HT-29 (cell line): ENCODE results near the gene PIGU. TPM values are rescaled to one million over a fixed set of nuclear protein-coding genes. Genes with fewer than 3 reads are reported as not detected.
A peak's percentile ranks its signal among the peaks of the same experiment; 100 is the strongest.
"Not testable (repeated sequence)": the region's sequence is repeated elsewhere in the genome, so short reads cannot be mapped to it uniquely, and the experiment has no call there.

Experiments used
- DNase-seq: peaks from one replicate; pipeline ENCODE4 v3.0.0-alpha.2; 2015; ENCODE audit warnings: low spot score
- total RNA-seq: library from RNA; depleted of rRNA; stranded (reverse); fragments of >200 nt; shearing (Covaris generic); gene quantifications from 2 replicates; pipeline ENCODE4 v1.2.3, GENCODE V29; 2014

Gene PIGU
- total RNA-seq, 1 experiment from 2014 or later = 36.2 TPM

DNA sequence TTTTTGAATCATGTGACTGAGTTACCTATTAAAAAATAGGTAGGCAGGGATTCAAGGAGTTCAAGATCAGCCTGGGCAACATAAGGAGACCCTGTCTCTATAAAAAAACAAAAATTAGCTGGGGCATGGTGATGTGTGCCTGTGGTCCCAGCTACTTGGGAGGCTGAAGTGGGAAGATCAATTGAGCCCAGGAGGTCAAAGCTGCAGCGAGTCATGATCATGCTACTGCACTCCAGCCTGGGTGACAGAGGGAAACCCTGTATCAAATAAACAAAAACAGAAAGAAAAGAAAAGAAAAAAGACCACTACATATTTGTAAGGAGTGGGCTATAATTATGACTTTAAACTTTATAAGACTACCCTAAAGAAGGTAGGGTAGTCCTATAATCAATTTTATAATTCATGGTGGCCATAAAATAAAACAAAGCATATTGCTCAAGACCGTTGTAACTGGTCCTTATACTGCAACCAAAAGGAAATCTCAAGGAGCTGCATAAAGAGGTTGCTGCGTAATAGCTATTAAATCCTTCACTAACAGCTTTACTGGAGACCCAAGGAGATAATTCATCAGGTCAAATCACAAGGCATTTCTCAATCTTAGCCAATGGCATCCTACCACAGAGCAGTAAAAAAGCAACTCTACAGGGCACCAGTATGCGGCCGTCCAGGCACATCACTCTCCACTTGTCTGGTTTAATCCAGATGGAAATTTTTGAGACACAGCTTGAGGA is 13.5 kb downstream of the PIGU start:
- no peak for DNase-seq

GRCh38 chr20:34661811-34662210 is 15.1 kb downstream of the PIGU start:
- not testable (repeated sequence) for DNase-seq

- DNase-seq = not testable (repeated sequence)
Observed at GRCh38 chr20:34658654-34659053, 18.2 kb downstream of the PIGU start.

GRCh38 chr20:34654207-34654744 is 22.6 kb downstream of the PIGU start:
- peak; percentile 59 for DNase-seq

DNA sequence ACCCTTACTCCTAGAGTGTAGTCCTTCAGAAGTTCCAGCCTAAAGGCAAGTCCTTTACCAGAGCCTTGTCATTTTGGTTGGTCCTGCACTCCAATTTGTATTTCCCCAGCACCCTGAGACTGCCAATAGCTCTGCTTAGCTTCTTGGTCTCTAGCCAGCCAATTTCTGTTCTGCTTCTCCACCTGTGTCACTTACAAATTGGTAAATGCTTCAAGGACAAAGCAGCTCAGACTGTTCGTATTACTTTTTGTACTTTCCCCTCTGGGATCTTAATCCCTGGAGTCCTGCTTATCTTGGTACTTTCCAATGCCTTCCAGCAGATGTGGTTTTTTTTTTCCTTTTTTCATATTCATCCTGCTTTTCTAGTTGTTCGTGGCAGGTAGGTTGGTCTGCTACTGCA is 25.7 kb downstream of the PIGU start:
- no peak for DNase-seq

- no peak for DNase-seq
Observed at GRCh38 chr20:34647737-34648136, 29.2 kb downstream of the PIGU start.

GRCh38 chr20:34644951-34645350 is 31.9 kb downstream of the PIGU start:
- no peak for DNase-seq

GRCh38 chr20:34644345-34644744 is 32.5 kb downstream of the PIGU start:
- DNase-seq = no peak

GRCh38 chr20:34643928-34644327 is 33.0 kb downstream of the PIGU start:
- DNase-seq = no peak

GRCh38 chr20:34642009-34642408 is 34.9 kb downstream of the PIGU start:
- no peak for DNase-seq

DNA sequence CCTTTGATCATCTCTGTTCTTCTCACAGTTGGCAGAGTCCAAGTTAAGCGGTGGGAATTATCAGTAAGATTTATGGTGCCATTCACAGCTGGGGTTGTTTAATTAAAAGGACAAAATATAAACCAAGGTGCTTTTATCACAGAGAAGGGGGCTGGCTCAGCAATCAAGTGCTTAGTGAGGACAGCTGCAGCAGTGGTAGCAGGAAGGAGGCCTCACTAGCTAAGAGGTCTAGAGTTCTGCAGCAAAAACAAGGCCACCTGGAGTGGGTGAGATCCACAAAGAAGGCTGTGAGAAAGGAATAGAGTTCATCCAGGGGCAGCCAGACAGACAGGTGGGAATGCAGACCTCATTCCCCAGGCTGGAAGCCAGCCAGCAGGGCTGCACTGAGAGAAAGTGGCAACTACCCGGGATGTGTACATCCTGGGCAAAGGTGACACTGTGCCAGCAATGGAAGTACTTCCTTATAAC is 37.1 kb downstream of the PIGU start:
- DNase-seq = peak; percentile 92

DNA sequence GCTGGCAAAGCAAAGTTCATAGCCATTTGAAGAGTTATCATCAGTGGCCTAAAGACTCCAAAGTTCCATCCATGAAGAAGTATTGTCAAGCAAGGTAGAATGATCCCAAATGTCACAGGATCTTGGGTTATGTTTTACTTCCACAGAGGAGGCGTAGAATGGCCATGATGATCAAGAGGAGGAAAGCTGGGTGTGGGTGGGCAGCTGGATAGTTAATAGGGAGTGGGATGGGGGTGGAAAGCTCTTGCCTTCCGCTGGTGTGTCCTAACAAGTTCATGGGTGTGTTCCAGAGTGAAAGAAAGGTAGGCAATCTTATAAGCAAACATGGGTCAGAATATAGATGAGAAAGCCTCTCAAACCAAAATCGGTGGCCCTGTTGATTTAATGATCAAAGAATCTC is 38.4 kb downstream of the PIGU start:
- no peak for DNase-seq

GRCh38 chr20:34638039-34638292 is 38.9 kb downstream of the PIGU start:
- no peak for DNase-seq

- no peak for DNase-seq
Observed at GRCh38 chr20:34637245-34638038, 39.5 kb downstream of the PIGU start.

- DNase-seq = no peak
Observed at GRCh38 chr20:34636648-34637047, 40.2 kb downstream of the PIGU start.

GRCh38 chr20:34634392-34634791 is 42.5 kb downstream of the PIGU start:
- peak; percentile 64 for DNase-seq

- DNase-seq = peak; percentile 43
Observed at GRCh38 chr20:34632870-34633452, 43.9 kb downstream of the PIGU start.

- no peak for DNase-seq
Observed at GRCh38 chr20:34629904-34630303, 47.0 kb downstream of the PIGU start.

- DNase-seq = no peak
Observed at GRCh38 chr20:34629342-34629741, 47.5 kb downstream of the PIGU start.

DNA sequence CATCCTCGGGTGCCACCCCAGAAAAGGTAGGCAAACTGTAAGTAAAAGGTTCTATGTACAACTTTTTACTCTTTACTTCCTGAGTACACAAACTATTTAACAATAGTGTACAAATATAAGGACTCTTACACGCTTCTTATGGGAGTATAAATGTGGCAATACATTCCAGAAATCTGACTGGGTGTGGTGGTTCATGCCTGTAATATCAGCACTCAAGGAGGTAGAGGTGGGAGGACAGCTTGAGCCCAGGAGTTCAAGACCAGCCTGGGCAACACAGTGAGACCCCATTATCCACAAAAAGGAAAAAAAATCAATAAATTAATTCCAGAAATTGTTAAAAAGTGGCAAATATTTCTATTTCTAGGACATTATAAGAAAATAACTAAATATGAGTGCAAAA is 48.9 kb downstream of the PIGU start:
- peak; percentile 24 for DNase-seq

- peak; percentile 30 for DNase-seq
Observed at GRCh38 chr20:34627458-34627857, 49.4 kb downstream of the PIGU start.

DNA sequence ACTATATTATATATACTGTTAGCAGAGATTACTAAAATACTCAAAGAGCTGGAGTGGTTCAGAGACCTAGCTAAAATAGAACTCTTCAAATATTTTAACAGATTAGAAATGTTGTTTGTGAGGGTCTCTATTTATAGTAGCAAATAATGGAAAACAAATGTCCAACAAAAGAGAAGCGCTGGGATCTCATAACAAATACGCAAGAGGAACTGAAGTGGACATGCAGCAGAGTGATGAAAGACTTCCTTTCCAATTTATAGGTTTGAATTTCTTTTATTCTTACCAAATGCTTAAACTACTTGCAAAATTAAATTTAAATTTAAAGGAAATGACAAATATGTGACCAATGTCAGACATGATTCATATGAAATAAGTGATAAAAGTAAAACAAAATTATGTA is 49.9 kb downstream of the PIGU start:
- DNase-seq = no peak

DNA sequence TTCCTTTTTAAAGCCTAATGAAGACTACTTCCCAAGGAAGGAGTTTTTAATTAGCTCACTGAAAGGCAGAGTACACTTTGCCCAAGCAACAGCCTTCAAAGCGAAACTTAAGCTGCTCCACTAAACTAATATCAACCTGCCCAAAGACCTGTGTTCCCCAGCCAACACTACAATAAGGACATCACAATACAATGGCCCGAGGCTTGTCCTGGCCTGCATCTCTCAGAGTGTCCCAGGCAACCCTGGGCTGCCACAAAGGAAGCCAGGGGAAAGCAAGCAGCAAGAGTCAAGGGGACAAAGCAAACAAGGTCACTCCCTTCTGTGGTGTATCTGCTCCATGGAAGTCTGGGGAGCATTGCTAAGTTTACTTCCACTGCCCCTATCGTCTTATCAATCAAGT is 52.3 kb downstream of the PIGU start:
- DNase-seq = no peak
